Measurements from ENCODE around the gene PHC2. TPM values are rescaled to one million over a fixed set of nuclear protein-coding genes. Genes with fewer than 3 reads are reported as not detected.
A peak's percentile ranks its signal among the peaks of the same experiment; 100 is the strongest.

The PHC2 gene
- total and polyA plus RNA-seq, 2 of the 13 experiments (the other 11 are each of a cell fraction or from before 2014, with no cell fraction given): 52.5 to 84.9 TPM

GRCh38 chr1:33442141-33442540 lies 11.2 kb upstream of the PHC2 start (continued):
- TF ChIP-seq ASH2L (IDR thresholded peaks at IDR 0.05; ENCODE audit: insufficient read length, low read depth, low read length): no peak
- TF ChIP-seq MXI1 (IDR thresholded peaks at IDR 0.05; ENCODE audit: borderline replicate concordance, low read depth, low read length): no peak
- no peak for TF ChIP-seq ZNF275 (CRISPR knock-in tag; IDR thresholded peaks at IDR 0.05; ENCODE audit: borderline replicate concordance)
- TF ChIP-seq IKZF4 (CRISPR knock-in tag; IDR thresholded peaks at IDR 0.05; ENCODE audit: borderline replicate concordance, low read depth, not compliant biosample characterization): no peak
- TF ChIP-seq ZNF281 (CRISPR knock-in tag; IDR thresholded peaks at IDR 0.05; ENCODE audit: borderline replicate concordance): no peak
- TF ChIP-seq CEBPG (CRISPR knock-in tag; IDR thresholded peaks at IDR 0.05): no peak
- no peak for TF ChIP-seq POGZ (CRISPR knock-in tag; IDR thresholded peaks at IDR 0.05)
- TF ChIP-seq ZFAT (CRISPR knock-in tag; conservative IDR thresholded peaks at IDR 0.05): no peak

GRCh38 chr1:33441088-33441745 lies 10.3 kb upstream of the PHC2 start:
- DNase-seq (ENCODE audit: low spot score) (peak; percentile 31), FAIRE-seq (no peak), ATAC-seq (peak; percentile 60)
- H4K20me1 ChIP-seq (ENCODE audit: insufficient read depth, low read length): no peaks in the 10 kb centered on the region
- WGBS (ENCODE audit: low lambda C conversion rate): 36% methylated on average over 6 of the region's 6 CpGs
- no peak overlapping the region for H3K4me3 ChIP-seq (replicated peaks in 1 of 3; ENCODE audit: insufficient read depth in 1 of 3, low read depth in 2 of 3, low read length in 3 of 3)
- in situ Hi-C loops (cut with HindIII; ENCODE audit: extremely low pct_ligation_motif_present, low pct_unique_long_range_greater_than_20kb) (no loop called here), intact Hi-C loops (cut with micrococcal nuclease; ENCODE audit: unreplicated experiment) (no loop called here)
- no TSS peak for BruUV-seq (replicated peaks)
- no peaks in the 10 kb centered on the region for H3K36me3 ChIP-seq (replicated peaks in 1 of 2; ENCODE audit: control insufficient read depth in 1 of 2, insufficient read depth in 2 of 2, low read length in 2 of 2)
- no peaks in the 10 kb centered on the region for H3K9me3 ChIP-seq (ENCODE audit: low read length)
- peaks cover 0 to 23% of the 10 kb centered on the region in 2 experiments; a peak in 2 of 5 replicates for H3K27me3 ChIP-seq (ENCODE audit: control insufficient read depth in 1 of 2, insufficient read depth in 2 of 2, low read length in 2 of 2)
- no peak overlapping the region for H3K4me2 ChIP-seq (ENCODE audit: low read depth, low read length)
- H3K9ac ChIP-seq (ENCODE audit: insufficient read depth, low read depth, low read length): no peak overlapping the region
- no peak overlapping the region for H3K27ac ChIP-seq (ENCODE audit: extremely low read length, insufficient read depth, low read length)
- ChIA-PET POLR2A (no interaction called here), CTCF (ENCODE audit: low intra/inter-chr PET ratio, low total read pairs) (no interaction called here)
- no peak overlapping the region for H2AFZ ChIP-seq (ENCODE audit: low read length)
- H3K4me1 ChIP-seq (ENCODE audit: insufficient read depth, low read length): peaks cover 20% of the 10 kb centered on the region
- no peaks in the 10 kb centered on the region for H3K79me2 ChIP-seq (ENCODE audit: insufficient read depth, low read length)
- TF ChIP-seq PITX1 (CRISPR knock-in tag; IDR thresholded peaks at IDR 0.05): no peak
- TF ChIP-seq TFAP4 (IDR thresholded peaks at IDR 0.05; ENCODE audit: borderline replicate concordance, low read depth): no peak
- no peak for TF ChIP-seq ZBTB33 (CRISPR knock-in tag; IDR thresholded peaks at IDR 0.05)
- TF ChIP-seq TFDP1 (CRISPR knock-in tag; IDR thresholded peaks at IDR 0.05; ENCODE audit: borderline replicate concordance): no peak
- TF ChIP-seq LBX2 (CRISPR knock-in tag; IDR thresholded peaks at IDR 0.05; ENCODE audit: borderline replicate concordance): no peak
- no peak for TF ChIP-seq SIN3B (IDR thresholded peaks at IDR 0.05; ENCODE audit: low read length)

Data from HepG2 (cell line).